DOHH2 (cell line): ENCODE results near the gene TMEM272.

Source experiments
- H3F3A ChIP-seq: fragments of 200-600 bp; sonication (generic), shearing (Covaris generic); 2 replicates; pipeline ENCODE4 v1.6.0; 2016; ENCODE audit warnings: antibody characterized with exemption, mild to moderate bottlenecking; ENCODE audit not compliant: control insufficient read depth, insufficient read depth
- H3K27ac ChIP-seq: fragments of 200-600 bp; sonication (generic); 2 replicates; pipeline ENCODE4 v1.5.1; 2014; ENCODE audit warnings: low read depth, mild to moderate bottlenecking, low read length, moderate library complexity
- H3K27me3 ChIP-seq: fragments of 200-600 bp; sonication (generic); 2 replicates; pipeline ENCODE4 v1.6.1; 2014; ENCODE audit warnings: mild to moderate bottlenecking, low read length, mixed read lengths; ENCODE audit not compliant: control insufficient read depth
- H3K36me3 ChIP-seq: fragments of 200-600 bp; sonication (generic); 2 replicates; pipeline ENCODE4 v1.6.1; 2014; ENCODE audit warnings: mild to moderate bottlenecking, low read length, moderate library complexity, mixed read lengths; ENCODE audit not compliant: control insufficient read depth
- H3K4me1 ChIP-seq: fragments of 200-600 bp; sonication (generic); 2 replicates; pipeline ENCODE4 v1.6.1; 2014; ENCODE audit warnings: mild to moderate bottlenecking, low read length, mixed read lengths; ENCODE audit not compliant: control insufficient read depth
- H3K4me2 ChIP-seq: fragments of 200-600 bp; sonication (generic); 2 replicates; pipeline ENCODE4 v1.6.0; 2014; ENCODE audit warnings: mild to moderate bottlenecking, low read length, moderate library complexity
- H3K4me3 ChIP-seq: fragments of 200-600 bp; sonication (generic); 2 replicates; pipeline ENCODE4 v1.5.1; 2014; ENCODE audit warnings: mild to moderate bottlenecking, low read length, mixed read lengths
- H3K79me2 ChIP-seq: fragments of 200-600 bp; sonication (generic); 2 replicates; pipeline ENCODE4 v1.6.1; 2014; ENCODE audit warnings: mild to moderate bottlenecking, low read length, mixed read lengths; ENCODE audit not compliant: control insufficient read depth
- H3K9me2 ChIP-seq: fragments of 200-600 bp; sonication (generic); replicated peaks from 2 replicates; pipeline ENCODE4 v1.6.1; 2014; ENCODE audit warnings: mild to moderate bottlenecking, low read length, mixed read lengths; ENCODE audit not compliant: control insufficient read depth
- H3K9me3 ChIP-seq: fragments of 200-600 bp; sonication (generic); 2 replicates; pipeline ENCODE4 v1.6.1; 2014; ENCODE audit warnings: antibody characterized with exemption, low read length, mixed read lengths; ENCODE audit not compliant: control insufficient read depth, insufficient read depth
- H4K20me1 ChIP-seq: fragments of 200-600 bp; sonication (generic); 2 replicates; pipeline ENCODE4 v1.6.0; 2014; ENCODE audit warnings: low read depth, mild to moderate bottlenecking, antibody characterized with exemption, low read length, moderate library complexity; ENCODE audit not compliant: control insufficient read depth, insufficient read depth
- EZH2phosphoT487 ChIP-seq: fragments of 200-600 bp; sonication (generic); IDR thresholded peaks from 2 replicates; pipeline ENCODE4 v1.6.1; 2017; ENCODE audit warnings: borderline replicate concordance, mild to moderate bottlenecking, antibody characterized with exemption, low read length, moderate library complexity, mixed read lengths
- TF ChIP-seq, protein P1 (sequence below): fragments of 200-600 bp; sonication (generic); IDR thresholded peaks from one replicate; pipeline ENCODE4 v1.5.1; 2014; ENCODE audit warnings: antibody characterized with exemption, mild to moderate bottlenecking, low read depth, low read length; ENCODE audit not compliant: poor library complexity, severe bottlenecking

Gene TMEM272

DNA sequence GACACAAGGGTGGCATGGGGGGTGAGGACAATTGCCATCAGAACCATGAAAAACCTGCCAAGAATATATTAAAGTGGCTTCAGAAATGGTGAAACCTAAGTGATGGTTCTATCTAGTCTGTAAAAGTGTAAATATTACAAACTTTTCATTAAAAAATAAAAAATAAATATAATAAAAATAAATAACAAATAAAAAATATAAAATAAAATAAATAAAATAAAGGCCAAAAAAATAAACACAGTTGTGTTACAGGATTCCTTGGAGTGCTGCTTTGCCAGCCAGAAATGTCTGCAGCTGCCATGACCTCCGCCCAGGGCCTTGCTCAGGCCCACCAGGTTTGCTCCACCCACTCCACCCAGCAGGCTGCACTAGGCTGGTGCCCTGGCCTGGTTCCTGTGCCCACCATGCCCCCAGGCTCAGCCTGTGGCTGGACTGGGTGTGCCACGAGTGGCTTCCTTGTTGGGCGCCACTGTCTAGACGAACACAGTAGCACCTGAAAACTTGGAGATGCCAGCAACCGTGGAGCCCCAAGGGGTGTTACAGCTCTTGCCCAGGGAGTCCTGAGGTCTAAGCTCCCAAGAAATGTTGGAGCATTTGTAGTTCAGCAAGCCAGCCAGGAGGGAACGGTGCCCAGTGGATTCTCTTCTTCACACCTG lies 37.7 kb upstream of the TMEM272 start:
- Histone ChIP-seq H3K79me2 (no peaks in the 10 kb centered on the region), H3K4me1 (peaks cover 5% of the 10 kb centered on the region)
- TF ChIP-seq EZH2phosphoT487: no peak
- TF ChIP-seq, protein P1, sequence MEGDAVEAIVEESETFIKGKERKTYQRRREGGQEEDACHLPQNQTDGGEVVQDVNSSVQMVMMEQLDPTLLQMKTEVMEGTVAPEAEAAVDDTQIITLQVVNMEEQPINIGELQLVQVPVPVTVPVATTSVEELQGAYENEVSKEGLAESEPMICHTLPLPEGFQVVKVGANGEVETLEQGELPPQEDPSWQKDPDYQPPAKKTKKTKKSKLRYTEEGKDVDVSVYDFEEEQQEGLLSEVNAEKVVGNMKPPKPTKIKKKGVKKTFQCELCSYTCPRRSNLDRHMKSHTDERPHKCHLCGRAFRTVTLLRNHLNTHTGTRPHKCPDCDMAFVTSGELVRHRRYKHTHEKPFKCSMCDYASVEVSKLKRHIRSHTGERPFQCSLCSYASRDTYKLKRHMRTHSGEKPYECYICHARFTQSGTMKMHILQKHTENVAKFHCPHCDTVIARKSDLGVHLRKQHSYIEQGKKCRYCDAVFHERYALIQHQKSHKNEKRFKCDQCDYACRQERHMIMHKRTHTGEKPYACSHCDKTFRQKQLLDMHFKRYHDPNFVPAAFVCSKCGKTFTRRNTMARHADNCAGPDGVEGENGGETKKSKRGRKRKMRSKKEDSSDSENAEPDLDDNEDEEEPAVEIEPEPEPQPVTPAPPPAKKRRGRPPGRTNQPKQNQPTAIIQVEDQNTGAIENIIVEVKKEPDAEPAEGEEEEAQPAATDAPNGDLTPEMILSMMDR: no peak

DNA sequence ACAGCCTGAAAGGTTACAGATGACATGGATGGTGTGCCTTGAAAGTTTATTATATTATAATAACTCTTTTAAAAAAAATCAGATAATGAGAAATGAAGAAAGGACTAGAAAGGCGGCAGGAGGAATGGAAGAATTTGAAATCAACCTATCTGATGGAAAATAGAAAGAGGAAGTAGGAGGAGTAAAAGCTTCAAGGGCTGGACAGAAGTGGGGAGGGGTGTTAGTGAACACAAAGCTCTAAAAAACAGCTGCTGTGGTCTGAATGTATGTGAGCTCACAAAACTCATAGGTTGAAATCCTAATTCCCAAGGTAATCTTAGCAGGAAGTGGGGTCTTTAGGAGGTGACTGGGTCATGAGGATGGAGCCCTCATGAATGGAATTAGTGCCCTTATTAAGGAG lies 36.3 kb upstream of the TMEM272 start:
- Histone ChIP-seq H3K9me2 (no peaks in the 10 kb centered on the region), H3K4me2 (no peak overlapping the region), H4K20me1 (no peaks in the 10 kb centered on the region), H3K4me1 (peaks cover 5% of the 10 kb centered on the region), H3K36me3 (no peaks in the 10 kb centered on the region), H3K4me3 (no peak overlapping the region), H3K27ac (no peak overlapping the region), H3K79me2 (no peaks in the 10 kb centered on the region), H3K27me3 (no peaks in the 10 kb centered on the region), H3F3A (no peaks in the 10 kb centered on the region), H3K9me3 (peaks cover 11% of the 10 kb centered on the region)
- TF ChIP-seq EZH2phosphoT487: no peak
- TF ChIP-seq, protein P1: no peak

More for the DNA sequence above, 37.7 kb upstream of the TMEM272 start:
- H3F3A ChIP-seq: no peaks in the 10 kb centered on the region
- H3K9me2 ChIP-seq: no peaks in the 10 kb centered on the region
- no peak overlapping the region for H3K27ac ChIP-seq
- H3K27me3 ChIP-seq: no peaks in the 10 kb centered on the region
- no peak overlapping the region for H3K4me3 ChIP-seq
- no peak overlapping the region for H3K4me2 ChIP-seq
- H4K20me1 ChIP-seq: no peaks in the 10 kb centered on the region
- no peaks in the 10 kb centered on the region for H3K36me3 ChIP-seq
- peaks cover 11% of the 10 kb centered on the region for H3K9me3 ChIP-seq

DNA sequence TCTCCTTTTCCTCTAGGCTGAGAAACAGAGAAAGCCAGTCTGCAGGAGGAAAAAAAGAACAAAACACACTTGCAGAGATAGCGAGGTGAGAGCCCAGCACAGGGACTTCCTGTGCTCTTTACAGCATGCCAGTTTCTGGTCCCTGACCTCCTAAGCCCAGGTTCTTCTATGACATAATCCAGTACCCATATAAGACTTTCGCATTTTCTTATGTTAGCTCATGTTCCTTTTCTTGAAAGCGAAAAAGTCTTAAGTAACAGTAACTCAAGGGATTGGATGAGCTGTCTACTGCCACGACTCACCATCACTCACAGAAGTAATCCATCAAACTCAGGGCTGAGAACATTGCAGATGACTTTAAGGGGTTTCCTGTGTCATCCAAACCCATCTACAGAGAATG lies 34.2 kb upstream of the TMEM272 start:
- Histone ChIP-seq H4K20me1 (no peaks in the 10 kb centered on the region), H3K36me3 (no peaks in the 10 kb centered on the region), H3K9me2 (no peaks in the 10 kb centered on the region), H3K4me1 (peaks cover 5% of the 10 kb centered on the region), H3K9me3 (peaks cover 11% of the 10 kb centered on the region), H3K4me2 (no peak overlapping the region), H3K27ac (no peak overlapping the region), H3K79me2 (no peaks in the 10 kb centered on the region), H3K4me3 (no peak overlapping the region), H3F3A (no peaks in the 10 kb centered on the region), H3K27me3 (no peaks in the 10 kb centered on the region)
- no peak for TF ChIP-seq EZH2phosphoT487
- TF ChIP-seq, protein P1: no peak
